ENCODE data around the gene SIL1.

The SIL1 gene

DNA sequence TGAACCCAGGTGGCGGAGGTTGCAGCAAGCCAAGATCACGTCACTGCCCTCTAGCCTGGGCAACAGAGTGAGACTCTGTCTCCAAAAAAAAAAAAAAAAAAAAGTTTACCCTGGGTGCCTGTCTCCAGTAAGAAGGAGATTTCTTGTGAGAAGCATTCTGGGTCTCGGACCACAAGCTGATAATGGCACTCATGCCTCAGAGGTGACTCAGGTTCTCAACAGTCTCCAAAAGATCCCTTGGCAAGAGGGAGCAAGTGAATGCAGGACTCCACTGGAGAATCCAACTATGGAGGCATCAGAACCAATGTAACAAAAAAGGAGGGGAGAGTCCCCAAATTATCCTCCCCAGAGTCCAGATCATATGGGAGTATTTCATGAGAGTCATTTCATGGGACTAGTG, 217.0 kb downstream of the SIL1 start:
- H3K27ac Mint-ChIP-seq: no peak overlapping the region
- H3K4me3 Mint-ChIP-seq: peak overlapping the region; percentile 33
- no peaks in the 10 kb centered on the region for H3K27me3 Mint-ChIP-seq
- H3K9me3 Mint-ChIP-seq (ENCODE audit: low read depth): no peaks in the 10 kb centered on the region
- H3K4me1 Mint-ChIP-seq (ENCODE audit: low read depth): peaks cover 43% of the 10 kb centered on the region
- H3K36me3 Mint-ChIP-seq: peaks cover 2% of the 10 kb centered on the region

DNA sequence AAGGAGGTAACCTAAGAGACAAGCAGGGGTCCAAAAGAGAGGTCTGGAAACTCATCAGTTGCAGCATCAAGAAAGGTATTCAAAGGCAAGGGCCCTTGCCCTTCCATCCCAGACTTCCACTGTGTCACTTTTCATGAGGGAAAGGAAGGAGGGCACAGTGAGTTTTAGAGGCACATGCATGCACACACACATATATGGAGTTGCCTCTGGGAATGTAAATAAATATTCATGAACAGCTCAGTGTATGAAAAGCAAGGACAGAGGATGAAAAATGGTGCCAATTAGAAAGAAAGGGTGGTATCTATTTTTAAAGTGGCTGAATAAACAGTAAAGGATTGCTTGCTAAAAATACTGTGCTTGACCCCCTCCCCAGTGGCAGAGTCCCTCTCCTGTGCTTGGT, 217.7 kb downstream of the SIL1 start:
- peak overlapping the region; percentile 66 for H3K27ac Mint-ChIP-seq
- peaks cover 43% of the 10 kb centered on the region for H3K4me1 Mint-ChIP-seq (ENCODE audit: low read depth)
- H3K4me3 Mint-ChIP-seq: peak overlapping the region; percentile 62

DNA sequence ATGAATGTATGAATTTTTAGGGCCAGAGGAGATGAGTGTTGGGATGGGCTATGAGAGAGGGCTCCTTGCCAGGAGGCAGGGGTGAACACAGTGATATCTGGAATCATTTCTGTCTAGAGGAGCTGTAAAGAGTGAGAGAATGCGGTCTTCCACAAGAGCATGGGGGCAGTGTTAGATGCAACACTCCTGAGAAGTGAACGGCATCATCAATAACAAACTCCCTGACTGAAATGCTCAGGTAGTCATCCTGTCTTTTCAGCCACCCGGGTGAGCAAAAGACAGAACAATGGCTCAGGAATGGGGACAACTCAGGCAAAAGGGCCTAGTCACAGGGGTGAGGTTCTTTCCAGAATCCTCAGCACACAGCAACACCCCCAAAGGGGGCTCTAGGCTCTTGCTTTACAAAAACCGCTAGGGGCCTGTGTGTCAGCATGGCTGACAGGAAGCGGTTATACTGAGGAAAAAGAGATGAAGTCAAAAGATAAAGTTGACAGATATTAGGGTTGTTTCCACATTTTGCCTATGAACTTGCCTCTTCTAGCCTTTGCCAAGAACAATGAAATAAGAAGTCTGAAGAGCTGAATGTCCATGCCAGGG, 218.4 kb downstream of the SIL1 start:
- peak overlapping the region; percentile 66 for H3K27ac Mint-ChIP-seq
- H3K27me3 Mint-ChIP-seq: no peaks in the 10 kb centered on the region
- H3K4me3 Mint-ChIP-seq: peak overlapping the region; percentile 62
- peaks cover 2% of the 10 kb centered on the region for H3K36me3 Mint-ChIP-seq
- peaks cover 43% of the 10 kb centered on the region for H3K4me1 Mint-ChIP-seq (ENCODE audit: low read depth)
- H3K9me3 Mint-ChIP-seq (ENCODE audit: low read depth): no peaks in the 10 kb centered on the region

More for the DNA sequence above, 217.7 kb downstream of the SIL1 start:
- H3K9me3 Mint-ChIP-seq (ENCODE audit: low read depth): no peaks in the 10 kb centered on the region
- H3K36me3 Mint-ChIP-seq: peaks cover 2% of the 10 kb centered on the region
- no peaks in the 10 kb centered on the region for H3K27me3 Mint-ChIP-seq

DNA sequence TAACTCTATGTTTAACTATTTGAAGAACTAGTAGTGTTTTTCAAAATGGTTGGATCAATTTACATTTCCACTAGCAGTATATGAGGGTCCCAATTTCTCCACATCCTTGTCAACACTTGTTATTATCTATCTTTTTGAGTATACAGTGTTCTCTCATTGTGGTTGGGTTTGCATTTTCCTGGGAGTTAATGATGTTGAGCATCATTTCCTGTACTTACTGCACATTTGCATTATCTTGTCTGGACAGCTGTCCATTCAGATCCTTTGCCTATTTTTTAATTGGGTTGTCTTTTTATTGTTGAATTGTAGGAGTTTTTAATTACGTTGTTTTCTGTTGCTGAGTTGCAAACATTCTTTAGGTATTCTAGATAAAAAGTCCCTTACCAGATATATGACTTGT, 219.6 kb downstream of the SIL1 start:
- Mint-ChIP-seq H3K4me3 (no peak overlapping the region), H3K9me3 (ENCODE audit: low read depth) (no peaks in the 10 kb centered on the region), H3K4me1 (ENCODE audit: low read depth) (peaks cover 40% of the 10 kb centered on the region), H3K36me3 (peaks cover 2% of the 10 kb centered on the region), H3K27me3 (no peaks in the 10 kb centered on the region), H3K27ac (no peak overlapping the region)

DNA sequence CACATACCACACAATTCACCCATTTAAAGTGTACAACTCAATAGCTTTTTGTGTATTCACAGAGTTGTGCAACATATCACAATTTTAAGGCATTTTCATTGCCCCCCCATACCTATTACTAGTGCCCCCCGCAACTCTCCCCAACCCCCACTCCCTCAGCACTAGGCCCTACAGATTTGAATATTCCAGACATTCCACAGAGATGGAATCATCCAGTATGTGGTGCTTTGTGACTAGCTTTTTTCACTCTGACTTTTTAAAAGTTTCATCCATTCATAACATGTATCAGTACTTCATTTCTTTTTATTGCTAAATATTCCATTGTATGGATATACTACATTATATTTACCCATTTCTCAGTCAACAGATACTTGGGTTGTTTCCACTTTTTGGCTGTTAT, 220.1 kb downstream of the SIL1 start:
- Mint-ChIP-seq H3K27me3 (no peaks in the 10 kb centered on the region), H3K9me3 (ENCODE audit: low read depth) (no peaks in the 10 kb centered on the region), H3K4me3 (no peak overlapping the region), H3K4me1 (ENCODE audit: low read depth) (peaks cover 39% of the 10 kb centered on the region), H3K36me3 (peaks cover 2% of the 10 kb centered on the region), H3K27ac (no peak overlapping the region)

DNA sequence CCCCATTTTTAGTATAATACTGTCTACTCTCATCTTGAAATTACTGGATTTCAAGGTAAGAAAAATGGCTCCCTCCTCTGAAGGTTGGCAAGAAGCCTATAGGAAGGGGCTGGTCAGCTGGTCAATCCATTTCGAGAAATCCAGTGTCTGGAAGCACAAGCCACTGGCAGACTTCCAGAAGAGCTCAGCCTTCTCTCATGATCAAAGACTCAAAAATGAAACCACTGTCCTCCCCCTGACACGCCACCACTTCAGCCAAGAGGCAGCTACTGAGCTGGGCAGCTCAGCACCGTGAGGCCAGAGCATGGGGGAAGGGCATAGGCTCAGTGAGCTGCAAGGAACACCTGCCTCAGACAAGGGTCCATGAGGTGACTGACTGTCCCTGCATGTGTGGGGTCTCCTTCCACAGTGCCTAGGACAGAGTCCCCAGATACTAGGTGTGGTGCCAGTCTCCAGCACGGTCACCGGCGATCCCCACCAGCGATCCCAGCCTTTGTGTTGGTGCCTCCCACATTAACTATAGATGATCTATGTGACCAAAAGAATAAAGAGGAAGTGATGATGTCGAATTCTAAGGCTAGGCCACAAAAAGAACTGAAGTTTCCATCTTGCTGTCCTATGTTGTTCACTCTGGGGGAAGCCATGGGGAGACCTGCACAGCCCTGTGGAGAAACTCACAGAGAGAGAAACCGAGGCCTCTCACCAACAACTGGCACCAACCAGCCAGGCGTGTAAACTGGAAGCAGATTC, 222.9 kb downstream of the SIL1 start:
- Mint-ChIP-seq H3K4me3 (no peak overlapping the region), H3K27ac (no peak overlapping the region), H3K27me3 (no peaks in the 10 kb centered on the region), H3K36me3 (peaks cover 2% of the 10 kb centered on the region), H3K4me1 (ENCODE audit: low read depth) (peaks cover 15% of the 10 kb centered on the region), H3K9me3 (ENCODE audit: low read depth) (no peaks in the 10 kb centered on the region)

DNA sequence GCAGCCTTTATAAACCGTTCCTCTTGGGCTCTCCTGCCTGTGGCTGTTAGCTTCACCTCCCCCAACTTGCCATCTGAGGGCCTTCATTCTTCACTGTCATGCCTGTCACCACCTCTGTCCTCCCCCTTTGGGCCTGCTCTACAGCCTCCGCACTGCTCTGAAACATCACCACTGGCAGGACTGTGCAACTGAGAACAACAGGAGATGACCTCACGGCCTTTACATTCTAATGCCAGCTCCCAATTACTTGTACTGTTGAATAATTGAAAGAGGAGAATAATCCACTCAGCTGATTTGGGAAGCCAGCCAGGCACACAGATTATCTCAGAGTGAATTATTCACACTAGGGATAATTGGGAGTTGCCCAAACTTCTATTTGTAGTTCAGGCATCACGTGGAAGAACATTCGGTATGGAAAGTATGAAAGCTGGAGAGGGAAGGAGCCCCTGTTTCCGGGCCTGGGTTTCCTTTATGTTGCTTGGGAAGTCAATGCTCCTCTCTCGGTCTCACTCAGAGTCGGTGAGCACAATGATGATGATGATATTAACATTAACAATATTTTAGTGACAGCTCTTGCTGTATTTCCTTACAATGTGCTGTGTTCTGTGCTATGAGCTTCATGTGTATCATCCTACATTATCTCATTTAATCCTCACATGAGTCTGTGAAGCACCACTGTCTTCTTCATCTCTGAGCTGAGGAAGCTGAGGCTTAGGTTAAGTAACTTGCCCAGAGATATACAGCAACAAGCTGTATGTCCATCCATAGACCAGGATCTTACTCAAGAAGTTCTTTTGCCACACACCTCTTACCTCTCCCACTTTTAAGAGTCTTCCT, 223.7 kb downstream of the SIL1 start:
- Mint-ChIP-seq H3K9me3 (ENCODE audit: low read depth) (no peaks in the 10 kb centered on the region), H3K4me1 (ENCODE audit: low read depth) (peaks cover 6% of the 10 kb centered on the region), H3K36me3 (no peaks in the 10 kb centered on the region), H3K27ac (no peak overlapping the region), H3K4me3 (no peak overlapping the region), H3K27me3 (no peaks in the 10 kb centered on the region)

DNA sequence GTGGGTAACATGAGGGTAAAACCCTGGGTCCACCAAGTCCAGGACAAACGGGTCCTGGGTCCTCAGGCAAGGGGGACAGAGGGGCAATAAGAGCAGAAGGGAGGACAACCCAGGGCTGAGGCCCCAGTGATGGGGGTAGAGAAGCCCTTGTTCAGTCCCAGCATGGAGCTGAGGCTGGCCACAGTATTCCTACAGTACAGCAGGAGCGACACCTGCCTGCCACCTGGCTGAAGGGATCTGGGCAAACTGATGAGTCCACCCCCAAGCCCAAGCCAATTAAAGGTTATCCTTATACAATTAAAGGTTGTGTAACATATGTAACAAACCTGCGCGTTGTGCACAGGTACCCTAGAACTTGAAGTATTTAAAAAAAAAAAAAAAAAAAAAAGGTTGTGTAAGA, 225.3 kb downstream of the SIL1 start:
- Mint-ChIP-seq H3K9me3 (ENCODE audit: low read depth) (no peaks in the 10 kb centered on the region), H3K4me3 (no peak overlapping the region), H3K27ac (no peak overlapping the region), H3K36me3 (no peaks in the 10 kb centered on the region), H3K27me3 (no peaks in the 10 kb centered on the region), H3K4me1 (ENCODE audit: low read depth) (no peaks in the 10 kb centered on the region)

DNA sequence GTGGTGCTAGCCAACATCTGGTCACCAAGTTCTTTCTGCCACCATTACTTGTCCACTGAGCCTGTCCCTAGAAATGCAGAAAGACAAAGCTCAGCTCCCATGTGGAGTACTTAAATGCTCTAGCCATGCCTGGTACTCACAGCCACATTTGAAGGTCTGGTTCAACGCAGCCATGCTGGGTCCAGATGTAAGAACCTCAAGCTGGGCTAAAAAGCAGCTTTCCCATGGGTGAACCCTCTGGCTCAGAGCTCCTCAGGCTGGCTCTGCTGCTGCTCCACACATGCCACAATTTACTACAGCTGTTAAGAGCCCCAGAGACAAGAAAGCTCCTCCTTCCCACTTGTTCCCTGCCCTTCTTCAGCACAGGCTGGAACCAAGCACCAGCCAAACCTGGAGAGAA, 225.9 kb downstream of the SIL1 start:
- Mint-ChIP-seq H3K27me3 (no peaks in the 10 kb centered on the region), H3K9me3 (ENCODE audit: low read depth) (no peaks in the 10 kb centered on the region)

DNA sequence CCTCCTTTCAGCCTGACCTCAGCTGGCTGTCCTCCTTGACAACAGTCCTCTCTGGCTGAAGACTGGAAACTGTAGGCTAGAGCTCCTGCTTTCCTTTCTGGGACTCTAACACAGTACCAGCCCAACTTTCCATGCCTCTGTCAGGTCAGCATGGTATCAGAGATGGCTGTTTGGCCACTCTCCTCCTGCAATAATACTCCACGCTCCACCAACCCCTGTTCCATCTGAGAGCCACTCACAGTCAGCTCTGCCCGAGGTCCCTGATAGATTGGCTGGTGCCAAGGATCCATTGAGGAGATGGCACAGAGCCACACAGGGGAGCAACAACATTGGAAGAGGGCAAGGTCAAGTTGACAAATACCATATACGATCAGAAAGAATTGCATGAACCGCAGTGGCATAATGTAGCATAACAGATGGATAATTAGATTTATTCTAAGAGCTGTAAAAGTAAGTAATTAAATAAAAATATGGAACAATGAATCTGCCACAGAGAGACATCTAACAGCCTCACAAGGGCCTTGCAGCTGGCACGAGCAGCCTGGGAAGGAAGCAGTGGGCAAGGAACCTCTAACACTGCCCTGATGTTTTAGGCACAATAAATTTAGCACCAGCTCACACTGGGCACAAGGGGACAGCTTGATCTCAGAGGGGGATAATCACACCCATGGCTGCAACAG, 228.7 kb downstream of the SIL1 start:
- Mint-ChIP-seq H3K27ac (no peak overlapping the region), H3K4me1 (ENCODE audit: low read depth) (no peaks in the 10 kb centered on the region), H3K27me3 (no peaks in the 10 kb centered on the region), H3K9me3 (ENCODE audit: low read depth) (no peaks in the 10 kb centered on the region), H3K36me3 (no peaks in the 10 kb centered on the region), H3K4me3 (no peak overlapping the region)

More for the DNA sequence above, 225.9 kb downstream of the SIL1 start:
- Mint-ChIP-seq H3K27ac (no peak overlapping the region), H3K36me3 (no peaks in the 10 kb centered on the region), H3K4me3 (no peak overlapping the region), H3K4me1 (ENCODE audit: low read depth) (no peaks in the 10 kb centered on the region)

DNA sequence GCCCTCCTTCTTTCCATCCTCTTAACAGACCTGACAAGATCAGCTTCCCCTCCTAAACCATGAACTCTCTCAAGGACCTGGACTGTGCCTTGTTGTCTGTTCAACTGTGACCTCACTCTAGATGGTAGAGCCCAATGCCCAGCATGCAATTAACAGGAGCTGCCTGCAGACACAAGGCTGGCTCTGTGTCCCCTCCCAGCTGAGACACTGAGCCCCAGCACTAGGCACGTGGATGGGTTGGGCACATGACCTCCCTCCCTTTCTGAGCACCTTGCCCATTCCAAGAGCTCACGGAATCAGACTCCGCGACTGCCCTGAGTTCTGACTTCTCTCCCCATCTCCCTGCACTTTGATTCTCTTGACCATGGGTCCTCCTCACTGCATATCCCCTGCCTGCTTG, 229.6 kb downstream of the SIL1 start:
- Mint-ChIP-seq H3K4me3 (no peak overlapping the region), H3K27ac (no peak overlapping the region), H3K4me1 (ENCODE audit: low read depth) (no peaks in the 10 kb centered on the region), H3K36me3 (no peaks in the 10 kb centered on the region), H3K9me3 (ENCODE audit: low read depth) (no peaks in the 10 kb centered on the region), H3K27me3 (no peaks in the 10 kb centered on the region)

DNA sequence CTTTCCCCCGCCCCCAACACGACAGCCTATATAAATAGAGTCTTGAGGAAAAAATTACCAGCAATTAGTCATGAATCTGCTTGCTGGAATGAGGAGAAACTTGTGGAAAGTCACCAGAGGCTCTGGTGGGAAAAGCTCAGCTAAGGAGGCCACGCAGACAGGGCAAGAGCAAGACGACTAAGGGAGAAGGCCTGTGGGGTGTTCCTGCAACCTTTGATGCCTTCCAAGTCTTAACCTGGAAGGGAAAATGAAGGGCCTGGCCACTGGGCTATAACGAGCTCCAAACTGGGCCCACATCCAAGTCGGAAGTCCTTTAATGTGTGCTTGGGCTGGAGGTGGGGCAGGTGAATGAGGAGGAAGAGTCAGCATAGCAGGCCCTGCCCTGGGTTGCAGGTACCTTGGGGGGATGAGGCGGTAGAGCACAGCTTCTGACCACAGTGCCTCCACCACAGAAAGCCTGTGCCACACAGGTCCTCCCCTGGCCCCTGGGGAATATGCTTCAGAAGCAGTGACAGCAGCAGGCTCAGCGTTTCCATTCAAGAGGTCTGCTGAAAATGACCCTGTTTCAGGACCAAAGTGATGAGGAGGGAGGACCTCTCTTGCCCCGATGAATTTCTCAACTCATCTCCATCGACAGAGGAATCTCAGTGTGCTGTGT, 230.2 kb downstream of the SIL1 start:
- Mint-ChIP-seq H3K27me3 (no peaks in the 10 kb centered on the region), H3K27ac (no peak overlapping the region), H3K36me3 (no peaks in the 10 kb centered on the region), H3K4me3 (no peak overlapping the region), H3K4me1 (ENCODE audit: low read depth) (no peaks in the 10 kb centered on the region), H3K9me3 (ENCODE audit: low read depth) (no peaks in the 10 kb centered on the region)

DNA sequence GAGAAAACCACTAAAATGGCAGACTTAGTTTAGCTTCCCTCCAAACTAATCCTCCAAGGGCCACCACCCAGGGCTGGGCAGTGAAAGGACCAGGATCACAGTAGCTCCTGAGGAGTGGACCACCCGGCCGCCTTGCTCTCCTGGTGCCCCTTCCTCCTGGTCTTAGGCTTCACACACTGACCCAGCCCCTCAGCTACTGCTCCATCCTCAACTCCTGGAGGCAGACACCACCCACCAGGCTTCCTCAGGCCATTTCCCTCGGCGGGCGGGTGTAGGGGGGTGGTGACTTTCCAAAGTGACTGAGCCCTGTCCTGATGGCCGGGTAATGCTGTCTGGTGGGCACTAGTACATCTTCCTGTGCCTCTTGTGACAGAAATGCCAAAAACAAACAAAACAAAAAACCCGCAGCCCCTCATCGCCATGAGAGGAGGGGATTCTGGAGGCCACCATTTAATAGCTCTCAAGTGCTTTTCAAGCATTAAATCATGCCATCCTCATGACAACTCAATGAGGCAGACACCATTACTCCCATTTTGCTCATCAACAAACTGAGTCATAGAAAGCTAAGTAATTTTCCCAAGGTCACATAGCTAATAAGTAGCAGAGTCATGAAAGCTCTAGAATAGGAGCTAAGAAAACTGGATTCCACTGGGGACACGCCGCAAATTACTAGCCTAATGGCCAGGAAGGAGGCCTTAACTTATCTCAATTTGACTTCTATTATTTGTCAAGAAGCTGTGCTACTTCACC, 231.8 kb downstream of the SIL1 start:
- Mint-ChIP-seq H3K27me3 (no peaks in the 10 kb centered on the region), H3K9me3 (ENCODE audit: low read depth) (no peaks in the 10 kb centered on the region), H3K4me3 (no peak overlapping the region), H3K4me1 (ENCODE audit: low read depth) (no peaks in the 10 kb centered on the region), H3K27ac (no peak overlapping the region), H3K36me3 (no peaks in the 10 kb centered on the region)

DNA sequence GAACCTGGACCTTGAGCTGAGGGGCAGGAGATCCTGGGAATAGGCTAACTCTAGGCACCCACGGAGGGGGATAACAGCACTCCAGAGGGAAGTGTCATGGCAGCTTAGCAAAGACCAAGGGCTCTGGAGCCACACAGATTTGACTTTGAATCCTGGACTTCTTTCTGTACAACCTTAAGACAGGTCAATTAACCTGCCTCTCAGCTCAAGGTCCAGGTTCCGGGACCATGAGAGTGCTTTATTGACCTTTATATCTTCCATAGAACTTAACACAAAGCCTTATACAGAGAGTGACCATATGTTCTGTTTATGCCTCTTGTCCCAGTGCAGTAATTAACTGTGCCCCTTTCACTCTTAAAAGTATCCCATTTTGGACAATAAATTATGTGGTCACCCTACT, 232.5 kb downstream of the SIL1 start:
- Mint-ChIP-seq H3K36me3 (no peaks in the 10 kb centered on the region), H3K27ac (no peak overlapping the region), H3K9me3 (ENCODE audit: low read depth) (no peaks in the 10 kb centered on the region), H3K4me3 (no peak overlapping the region), H3K4me1 (ENCODE audit: low read depth) (no peaks in the 10 kb centered on the region), H3K27me3 (no peaks in the 10 kb centered on the region)

Measured in activated naive CD8-positive, alpha-beta T cell (primary cell).